Ectodermal cell (in vitro differentiated cells): ENCODE results near the gene HNRNPH2. TPM values are rescaled to one million over a fixed set of nuclear protein-coding genes. Genes with fewer than 3 reads are reported as not detected.

Source experiments
- H3K27ac ChIP-seq: 2 replicates; pipeline ENCODE4 v1.7.0; 2013; ENCODE audit warnings: mild to moderate bottlenecking, low read depth, low read length; ENCODE audit not compliant: insufficient read depth, poor library complexity, severe bottlenecking
- H3K27me3 ChIP-seq: 2 replicates; pipeline ENCODE4 v1.7.0; 2013; ENCODE audit warnings: mild to moderate bottlenecking, low read length; ENCODE audit not compliant: insufficient read depth, control insufficient read depth, poor library complexity, severe bottlenecking
- H3K36me3 ChIP-seq: one replicate; pipeline ENCODE4 v1.7.0; 2013; ENCODE audit warnings: low read length; ENCODE audit not compliant: control insufficient read depth, insufficient read depth
- H3K4me1 ChIP-seq: one replicate; pipeline ENCODE4 v1.7.0; 2013; ENCODE audit warnings: low read length; ENCODE audit not compliant: control insufficient read depth, insufficient read depth
- H3K4me3 ChIP-seq: 2 replicates; pipeline ENCODE4 v1.7.0; 2013; ENCODE audit warnings: low read depth, low read length, control low read depth; ENCODE audit not compliant: insufficient read depth
- H3K9me3 ChIP-seq: 2 replicates; pipeline ENCODE4 v1.7.0; 2013; ENCODE audit warnings: mild to moderate bottlenecking, low read length, moderate library complexity; ENCODE audit not compliant: control insufficient read depth
- WGBS, 2 experiments: methylation state at CpG; one replicate each; pipeline ENCODE4 v1.1.7; 2013; ENCODE audit warnings: missing lambda C conversion rate in 2 of 2; 5-methylcytosine and 5-hydroxymethylcytosine counted together
- polyA plus RNA-seq, 4 experiments: library from polyadenylated mRNA; stranded (reverse); fragments of 50-300 nt; gene quantifications; one replicate each; pipeline ENCODE4 v1.2.3, GENCODE V29; 2013

The HNRNPH2 gene, protein sequence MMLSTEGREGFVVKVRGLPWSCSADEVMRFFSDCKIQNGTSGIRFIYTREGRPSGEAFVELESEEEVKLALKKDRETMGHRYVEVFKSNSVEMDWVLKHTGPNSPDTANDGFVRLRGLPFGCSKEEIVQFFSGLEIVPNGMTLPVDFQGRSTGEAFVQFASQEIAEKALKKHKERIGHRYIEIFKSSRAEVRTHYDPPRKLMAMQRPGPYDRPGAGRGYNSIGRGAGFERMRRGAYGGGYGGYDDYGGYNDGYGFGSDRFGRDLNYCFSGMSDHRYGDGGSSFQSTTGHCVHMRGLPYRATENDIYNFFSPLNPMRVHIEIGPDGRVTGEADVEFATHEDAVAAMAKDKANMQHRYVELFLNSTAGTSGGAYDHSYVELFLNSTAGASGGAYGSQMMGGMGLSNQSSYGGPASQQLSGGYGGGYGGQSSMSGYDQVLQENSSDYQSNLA
- polyA plus RNA-seq (2013, experiment 1 of 4) = 118 TPM
- 121 TPM for polyA plus RNA-seq (2013, experiment 2 of 4)
- 69.7 TPM for polyA plus RNA-seq (2013, experiment 3 of 4)
- 75.7 TPM for polyA plus RNA-seq (2013, experiment 4 of 4)

GRCh38 chrX:101407748-101408531 is at the start of gene HNRNPH2, which contains the start of gene GLA:
HNRNPH2 (plus strand) TSS chrX:101408222; CDS start chrX:101411989, 3,767 bp downstream.
GLA (minus strand) TSS chrX:101407925; CDS start chrX:101407903, 22 bp downstream.
- peak within 1 kb of the TSS; percentile 69 for H3K4me3 ChIP-seq
- no peaks in the 10 kb centered on the region for H3K9me3 ChIP-seq
- H3K27me3 ChIP-seq = no peaks in the 10 kb centered on the region
- H3K36me3 ChIP-seq = peaks cover 8% of the 10 kb centered on the region
- no peaks in the 10 kb centered on the region for H3K4me1 ChIP-seq
- H3K27ac ChIP-seq = peak within 1 kb of the TSS; percentile 87
- 0% methylated on average over 36 to 38 of the region's 47 CpGs for WGBS, 2 experiments

- H3K27me3 ChIP-seq = no peaks in the 10 kb centered on the region
- no peaks in the 10 kb centered on the region for H3K9me3 ChIP-seq
- no peaks in the 10 kb centered on the region for H3K36me3 ChIP-seq
- H3K4me1 ChIP-seq = no peaks in the 10 kb centered on the region
- no peak overlapping the region for H3K27ac ChIP-seq
- no peak overlapping the region for H3K4me3 ChIP-seq
- 70 to 88% methylated on average over 1 of the region's 1 CpG for WGBS, 2 experiments
These were observed 48.1 kb upstream of the HNRNPH2 start for GRCh38 chrX:101359966-101360365.

GRCh38 chrX:101360390-101360789 is 47.6 kb upstream of the HNRNPH2 start:
- Histone ChIP-seq H3K9me3 (no peaks in the 10 kb centered on the region), H3K27me3 (no peaks in the 10 kb centered on the region), H3K36me3 (no peaks in the 10 kb centered on the region), H3K27ac (no peak overlapping the region), H3K4me3 (no peak overlapping the region), H3K4me1 (no peaks in the 10 kb centered on the region)
- WGBS, 2 experiments = 91% methylated on average over 6 of the region's 7 CpGs

DNA sequence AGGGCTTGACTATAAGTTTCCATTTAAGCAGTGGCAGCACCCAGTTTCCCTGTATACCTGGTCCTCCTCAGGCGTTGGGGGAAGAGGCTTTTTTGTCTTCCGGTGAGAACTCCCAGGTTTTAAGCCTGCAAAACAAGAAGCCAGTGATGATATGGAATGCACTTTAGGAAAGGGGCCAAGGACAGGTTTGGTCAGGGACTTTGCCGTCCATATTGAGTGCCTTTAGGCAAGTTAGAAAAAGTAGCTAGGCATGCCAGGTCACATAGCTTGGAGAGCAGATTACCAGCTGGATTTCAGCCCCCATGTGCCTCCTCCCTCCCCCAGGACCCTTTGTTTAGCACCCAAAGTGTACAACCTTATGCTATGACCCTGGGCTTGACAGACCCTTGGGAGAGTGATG is 45.9 kb upstream of the HNRNPH2 start:
- H3K27me3 ChIP-seq = no peaks in the 10 kb centered on the region
- no peak overlapping the region for H3K4me3 ChIP-seq
- H3K9me3 ChIP-seq = no peaks in the 10 kb centered on the region
- H3K4me1 ChIP-seq = no peaks in the 10 kb centered on the region
- WGBS, 2 experiments = 91 to 94% methylated on average over 3 of the region's 3 CpGs
- H3K27ac ChIP-seq = no peak overlapping the region
- H3K36me3 ChIP-seq = no peaks in the 10 kb centered on the region

- no peaks in the 10 kb centered on the region for H3K27me3 ChIP-seq
- H3K4me1 ChIP-seq = no peaks in the 10 kb centered on the region
- no peaks in the 10 kb centered on the region for H3K9me3 ChIP-seq
- H3K27ac ChIP-seq = no peak overlapping the region
- no peak overlapping the region for H3K4me3 ChIP-seq
- H3K36me3 ChIP-seq = no peaks in the 10 kb centered on the region
These were observed 45.3 kb upstream of the HNRNPH2 start for GRCh38 chrX:101362757-101363156.

DNA sequence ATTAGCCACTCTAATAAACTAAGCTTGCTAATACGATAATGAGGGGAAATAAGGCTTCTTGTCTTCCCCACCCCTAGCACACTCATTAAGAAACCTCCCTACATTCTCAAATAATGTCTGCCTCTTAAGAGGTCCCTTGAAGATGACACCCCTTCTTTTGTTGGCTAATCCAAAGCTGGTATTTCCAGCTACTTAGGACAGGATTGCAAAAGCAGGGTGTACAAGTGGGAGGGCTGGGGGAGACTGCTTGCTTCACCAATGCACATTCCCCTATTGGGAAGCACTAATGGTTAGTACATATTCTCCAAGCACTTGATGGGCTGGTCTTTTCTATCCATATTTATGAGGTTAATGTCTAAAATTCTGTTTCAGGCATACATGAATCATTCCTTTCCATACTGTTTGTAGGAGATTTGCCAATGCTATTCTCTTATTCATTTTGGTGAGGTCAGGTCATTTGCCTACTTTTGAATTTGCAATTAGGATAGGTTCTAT is 42.7 kb upstream of the HNRNPH2 start:
- 96 to 100% methylated on average over 1 of the region's 1 CpG for WGBS, 2 experiments
- H3K36me3 ChIP-seq = no peaks in the 10 kb centered on the region
- no peak overlapping the region for H3K4me3 ChIP-seq

GRCh38 chrX:101368800-101369199 is 39.2 kb upstream of the HNRNPH2 start:
- Histone ChIP-seq H3K27ac (no peak overlapping the region), H3K9me3 (no peaks in the 10 kb centered on the region), H3K27me3 (no peaks in the 10 kb centered on the region), H3K4me3 (no peak overlapping the region), H3K36me3 (no peaks in the 10 kb centered on the region), H3K4me1 (no peaks in the 10 kb centered on the region)

More for the DNA sequence above, 42.7 kb upstream of the HNRNPH2 start:
- H3K27ac ChIP-seq = no peak overlapping the region
- no peaks in the 10 kb centered on the region for H3K4me1 ChIP-seq
- no peaks in the 10 kb centered on the region for H3K9me3 ChIP-seq
- H3K27me3 ChIP-seq = no peaks in the 10 kb centered on the region

DNA sequence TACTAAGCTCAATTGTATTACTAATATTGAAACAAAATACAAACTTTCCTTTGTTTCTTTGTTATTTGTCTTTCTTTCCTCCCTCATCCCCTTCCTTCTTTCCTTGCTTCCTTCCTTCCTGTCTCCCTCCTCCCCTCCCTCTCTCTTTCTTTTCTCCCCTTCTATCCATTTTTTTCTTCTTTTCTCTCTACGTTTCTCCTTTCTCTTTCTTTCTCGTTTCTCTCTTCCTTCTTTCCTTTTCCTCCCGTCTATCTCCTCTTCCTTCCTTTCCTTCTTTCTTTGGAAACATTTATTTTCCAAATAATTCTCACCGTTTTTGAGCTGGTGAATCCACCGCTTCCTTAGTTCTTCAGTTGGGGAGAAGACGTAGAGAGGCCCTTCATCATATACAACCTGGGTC is 38.3 kb upstream of the HNRNPH2 start:
- Histone ChIP-seq H3K27me3 (no peaks in the 10 kb centered on the region), H3K4me3 (no peak overlapping the region)
- 87 to 89% methylated on average over 5 to 6 of the region's 6 CpGs for WGBS, 2 experiments

DNA sequence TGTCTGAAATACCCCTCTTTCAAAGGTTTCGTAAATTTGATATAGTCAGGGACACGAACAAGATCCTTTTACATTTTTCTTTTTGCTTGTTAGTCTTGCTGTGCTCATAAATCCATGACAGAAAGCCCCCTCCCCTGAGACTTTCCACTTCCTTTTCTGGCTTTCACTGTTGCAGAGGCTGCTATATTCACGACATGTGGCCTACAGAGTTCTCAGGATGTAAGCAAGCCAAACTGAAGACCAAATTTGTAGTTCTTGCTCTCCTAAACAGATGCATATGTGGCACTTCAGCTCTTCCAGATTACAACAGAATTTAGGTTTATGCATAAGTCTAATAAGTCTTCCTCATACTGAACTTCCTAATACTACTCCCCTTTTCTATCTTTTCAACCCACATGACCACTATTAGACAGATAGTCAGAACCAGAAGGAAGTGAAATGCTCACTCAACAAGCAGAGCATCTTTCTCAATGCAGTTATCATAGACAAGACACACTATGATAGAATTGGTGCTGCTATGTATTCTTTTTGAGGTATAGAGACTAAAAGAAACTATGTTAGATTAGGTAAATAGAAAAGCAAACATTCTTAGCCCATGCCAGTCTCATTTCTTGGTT is 37.0 kb upstream of the HNRNPH2 start:
- WGBS, 2 experiments = 72 to 91% methylated on average over 3 of the region's 3 CpGs
- H3K27me3 ChIP-seq = no peaks in the 10 kb centered on the region
- no peak overlapping the region for H3K27ac ChIP-seq
- no peaks in the 10 kb centered on the region for H3K9me3 ChIP-seq
- no peaks in the 10 kb centered on the region for H3K36me3 ChIP-seq
- H3K4me1 ChIP-seq = no peaks in the 10 kb centered on the region
- no peak overlapping the region for H3K4me3 ChIP-seq

More for the DNA sequence above, 38.3 kb upstream of the HNRNPH2 start:
- H3K9me3 ChIP-seq = no peaks in the 10 kb centered on the region
- no peaks in the 10 kb centered on the region for H3K4me1 ChIP-seq
- H3K27ac ChIP-seq = no peak overlapping the region
- H3K36me3 ChIP-seq = no peaks in the 10 kb centered on the region
